HepG2 (cell line): Measurements from ENCODE around the gene PPP1R9A. TPM values are rescaled to one million over a fixed set of nuclear protein-coding genes. Genes with fewer than 3 reads are reported as not detected.

Experiments used
- BCLAF1 ChIP-seq: fragments of 450-650 bp; IDR thresholded peaks from 2 replicates; pipeline ENCODE4 v1.6.1; 2017; ENCODE audit warnings: mild to moderate bottlenecking
- CTCF ChIP-seq: sonication (generic); formaldehyde crosslinking; IDR thresholded peaks from 2 replicates; pipeline ENCODE4 v1.5.0; 2020; ENCODE audit warnings: mild to moderate bottlenecking, missing genetic modification reagents, moderate library complexity
- HOXA5 ChIP-seq: sonication (generic); formaldehyde crosslinking; IDR thresholded peaks from 2 replicates; pipeline ENCODE4 v1.4.0; 2020; ENCODE audit warnings: missing genetic modification reagents
- NFIB ChIP-seq: sonication (generic); formaldehyde crosslinking; IDR thresholded peaks from 2 replicates; pipeline ENCODE4 v1.9.0; 2021; ENCODE audit warnings: missing genetic modification reagents, mild to moderate bottlenecking, borderline replicate concordance
- POGZ ChIP-seq: sonication (generic); formaldehyde crosslinking; IDR thresholded peaks from 2 replicates; pipeline ENCODE4 v1.4.0; 2020; ENCODE audit warnings: mild to moderate bottlenecking, missing genetic modification reagents
- RAD21 ChIP-seq: fragments of 450-650 bp; formaldehyde crosslinking; IDR thresholded peaks from 2 replicates; pipeline ENCODE4 v1.5.0; 2020; ENCODE audit warnings: mild to moderate bottlenecking
- SALL1 ChIP-seq: sonication (generic); formaldehyde crosslinking; IDR thresholded peaks from 2 replicates; pipeline ENCODE4 v1.8.0; 2022; ENCODE audit warnings: mild to moderate bottlenecking, missing genetic modification reagents
- SMC3 ChIP-seq: IDR thresholded peaks from 2 replicates; pipeline ENCODE4 v1.6.1; 2011; ENCODE audit warnings: low read length, improper control_type of control experiment
- YEATS2 ChIP-seq: sonication (generic); formaldehyde crosslinking; IDR thresholded peaks from 2 replicates; pipeline ENCODE4 v1.4.0; 2020; ENCODE audit warnings: missing genetic modification reagents, borderline replicate concordance
- ZMYM4 ChIP-seq: sonication (generic); formaldehyde crosslinking; IDR thresholded peaks from 2 replicates; pipeline ENCODE4 v1.8.1; 2023; ENCODE audit warnings: mild to moderate bottlenecking, missing genetic modification reagents
- ZNF501 ChIP-seq: sonication (generic); formaldehyde crosslinking; IDR thresholded peaks from 2 replicates; pipeline ENCODE4 v1.5.1; 2020; ENCODE audit warnings: mild to moderate bottlenecking, moderate library complexity, missing genetic modification reagents
- polyA plus RNA-seq, 8 experiments: library from polyadenylated mRNA; depleted of rRNA in 3 of 8; stranded (reverse) in 7 of 8; unstranded in 1 of 8; fragments of >200 nt; fragmentation: Illumina TruSeq in 4 of 8; extraction: Trizol in 4 of 8; gene quantifications; 2 replicates each; pipeline versions ENCODE4 v1.2.1 to v1.2.3, GENCODE V29; 2011 to 2016; ENCODE audit warnings: low read depth in 4 of 8, missing spikeins in 1 of 8, mixed read lengths in 1 of 8; ENCODE audit not compliant: insufficient read depth in 1 of 8
- total RNA-seq, 5 experiments: library from RNA; depleted of rRNA; stranded (reverse); fragments of >200 nt; fragmentation: Illumina TruSeq; extraction: Trizol; gene quantifications; 2 replicates each; pipeline ENCODE4 v1.2.3, GENCODE V29; 2016; ENCODE audit warnings: low read depth in 1 of 5
- TF ChIP-seq, protein P1 (sequence below): IDR thresholded peaks from 2 replicates; pipeline ENCODE4 v1.4.0; 2020; ENCODE audit warnings: mild to moderate bottlenecking, missing genetic modification reagents

The PPP1R9A gene
- total and polyA plus RNA-seq, 2 of the 13 experiments (the other 11 are each of a cell fraction or from before 2014, with no cell fraction given): 11.4 to 31.9 TPM

DNA sequence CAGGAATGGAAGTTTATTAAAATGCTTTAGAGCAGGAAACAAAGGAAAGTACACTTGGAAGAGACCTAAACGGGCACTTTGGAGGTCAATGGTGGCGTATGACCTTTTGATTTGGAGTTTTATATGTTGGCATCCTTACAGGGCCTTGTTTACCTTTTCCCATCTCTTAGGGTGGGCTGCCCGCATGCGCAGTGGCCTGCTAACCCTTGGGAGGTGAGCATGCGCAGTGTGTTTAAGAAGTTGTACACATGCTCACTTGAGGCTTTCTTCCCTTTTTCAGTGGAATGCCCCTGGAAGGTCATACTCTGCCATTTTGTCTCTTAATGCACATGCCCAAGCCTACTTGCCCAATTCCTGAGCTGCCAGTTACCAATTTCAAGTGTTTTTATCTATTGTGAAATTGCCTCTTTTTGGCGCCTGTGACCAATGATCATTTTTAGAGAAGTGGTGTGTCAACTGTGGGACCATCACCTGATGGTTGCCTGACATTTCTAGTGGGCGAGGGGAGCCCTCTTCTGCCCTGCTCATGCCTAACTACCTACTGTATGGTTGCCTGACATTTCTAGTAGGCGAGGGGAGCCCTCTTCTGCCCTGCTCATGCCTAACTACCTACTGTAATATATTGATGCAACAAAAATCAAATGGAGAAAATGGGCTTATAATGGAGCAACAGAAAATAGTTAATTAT is 138.0 kb downstream of the PPP1R9A start (continued):
- TF ChIP-seq, protein P1, sequence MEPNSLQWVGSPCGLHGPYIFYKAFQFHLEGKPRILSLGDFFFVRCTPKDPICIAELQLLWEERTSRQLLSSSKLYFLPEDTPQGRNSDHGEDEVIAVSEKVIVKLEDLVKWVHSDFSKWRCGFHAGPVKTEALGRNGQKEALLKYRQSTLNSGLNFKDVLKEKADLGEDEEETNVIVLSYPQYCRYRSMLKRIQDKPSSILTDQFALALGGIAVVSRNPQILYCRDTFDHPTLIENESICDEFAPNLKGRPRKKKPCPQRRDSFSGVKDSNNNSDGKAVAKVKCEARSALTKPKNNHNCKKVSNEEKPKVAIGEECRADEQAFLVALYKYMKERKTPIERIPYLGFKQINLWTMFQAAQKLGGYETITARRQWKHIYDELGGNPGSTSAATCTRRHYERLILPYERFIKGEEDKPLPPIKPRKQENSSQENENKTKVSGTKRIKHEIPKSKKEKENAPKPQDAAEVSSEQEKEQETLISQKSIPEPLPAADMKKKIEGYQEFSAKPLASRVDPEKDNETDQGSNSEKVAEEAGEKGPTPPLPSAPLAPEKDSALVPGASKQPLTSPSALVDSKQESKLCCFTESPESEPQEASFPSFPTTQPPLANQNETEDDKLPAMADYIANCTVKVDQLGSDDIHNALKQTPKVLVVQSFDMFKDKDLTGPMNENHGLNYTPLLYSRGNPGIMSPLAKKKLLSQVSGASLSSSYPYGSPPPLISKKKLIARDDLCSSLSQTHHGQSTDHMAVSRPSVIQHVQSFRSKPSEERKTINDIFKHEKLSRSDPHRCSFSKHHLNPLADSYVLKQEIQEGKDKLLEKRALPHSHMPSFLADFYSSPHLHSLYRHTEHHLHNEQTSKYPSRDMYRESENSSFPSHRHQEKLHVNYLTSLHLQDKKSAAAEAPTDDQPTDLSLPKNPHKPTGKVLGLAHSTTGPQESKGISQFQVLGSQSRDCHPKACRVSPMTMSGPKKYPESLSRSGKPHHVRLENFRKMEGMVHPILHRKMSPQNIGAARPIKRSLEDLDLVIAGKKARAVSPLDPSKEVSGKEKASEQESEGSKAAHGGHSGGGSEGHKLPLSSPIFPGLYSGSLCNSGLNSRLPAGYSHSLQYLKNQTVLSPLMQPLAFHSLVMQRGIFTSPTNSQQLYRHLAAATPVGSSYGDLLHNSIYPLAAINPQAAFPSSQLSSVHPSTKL: 0 out of 2 replicates have a peak, but pooled peaks have one; percentile 10
- TF ChIP-seq SMC3: peak; percentile 79
- 0 out of 2 replicates have a peak, but pooled peaks have one; percentile 11 for TF ChIP-seq HOXA5 (CRISPR knock-in tag)
- no peak for TF ChIP-seq BCLAF1
- no peak for TF ChIP-seq YEATS2
- TF ChIP-seq RAD21 (CRISPR knock-in tag): peak; percentile 85
- TF ChIP-seq SALL1 (CRISPR knock-in tag): peak; percentile 63
- TF ChIP-seq ZMYM4 (CRISPR knock-in tag): peak; percentile 74
- peak; percentile 84 for TF ChIP-seq CTCF
- no peak for TF ChIP-seq NFIB (CRISPR knock-in tag)
- TF ChIP-seq POGZ (CRISPR knock-in tag): 0 out of 2 replicates have a peak, but pooled peaks have one; percentile 17
- TF ChIP-seq ZNF501 (CRISPR knock-in tag): peak; percentile 33; the same call in 1 of the 2 replicates
